Smooth muscle cell (in vitro differentiated cells): ENCODE measurements around the gene ACTL8. TPM values are rescaled to one million over a fixed set of nuclear protein-coding genes. Genes with fewer than 3 reads are reported as not detected.

Source experiments
- DNase-seq: peaks from one replicate; lab custom pipeline; 2025; ENCODE audit not compliant: unreplicated experiment; lab: John Stamatoyannopoulos, UW
- H2AFZ ChIP-seq: fragments of 200-600 bp; sonication (generic); 2 replicates; pipeline ENCODE4 v1.6.0; 2016; ENCODE audit warnings: antibody characterized with exemption, low read depth, mild to moderate bottlenecking
- H3F3A ChIP-seq: fragments of 200-600 bp; sonication (generic); 2 replicates; pipeline ENCODE4 v1.6.0; 2017; ENCODE audit warnings: antibody characterized with exemption, low read depth
- H3K27ac ChIP-seq: fragments of 200-600 bp; sonication (generic); 2 replicates; pipeline ENCODE4 v1.5.1; 2016; ENCODE audit warnings: low read depth, mild to moderate bottlenecking
- H3K27me3 ChIP-seq: fragments of 200-600 bp; sonication (generic); 2 replicates; pipeline ENCODE4 v1.6.1; 2016; ENCODE audit warnings: low read depth, mild to moderate bottlenecking
- H3K36me3 ChIP-seq: fragments of 200-600 bp; sonication (generic); 2 replicates; pipeline ENCODE4 v1.5.1; 2016; ENCODE audit warnings: low read depth
- H3K4me1 ChIP-seq: fragments of 200-600 bp; sonication (generic); 2 replicates; pipeline ENCODE4 v1.5.1; 2016; ENCODE audit warnings: low read depth
- H3K4me2 ChIP-seq: fragments of 200-600 bp; sonication (generic); 2 replicates; pipeline ENCODE4 v1.6.0; 2016; ENCODE audit warnings: mild to moderate bottlenecking
- H3K4me3 ChIP-seq: fragments of 200-600 bp; sonication (generic); 2 replicates; pipeline ENCODE4 v1.5.1; 2016; ENCODE audit warnings: mild to moderate bottlenecking
- H3K79me2 ChIP-seq: fragments of 200-600 bp; sonication (generic); 2 replicates; pipeline ENCODE4 v1.6.0; 2016; ENCODE audit warnings: low read depth, mild to moderate bottlenecking
- H3K9ac ChIP-seq: fragments of 200-600 bp; sonication (generic); 2 replicates; pipeline ENCODE4 v1.6.0; 2016; ENCODE audit warnings: low read depth
- H3K9me3 ChIP-seq: fragments of 200-600 bp; sonication (generic); replicated peaks from 2 replicates; pipeline ENCODE4 v1.5.1; 2016; ENCODE audit warnings: low read depth
- H4K20me1 ChIP-seq: fragments of 200-600 bp; sonication (generic); 2 replicates; pipeline ENCODE4 v1.6.0; 2016; ENCODE audit warnings: low read depth
- WGBS: methylation state at CpG from one replicate; pipeline ENCODE4 v1.1.7; 2016; ENCODE audit warnings: low lambda C conversion rate; 5-methylcytosine and 5-hydroxymethylcytosine counted together
- polyA plus RNA-seq: library from polyadenylated mRNA; unstranded; fragments of >200 nt; fragmentation: Nextera tagmentation; extraction: Ambion mirVana; gene quantifications from 2 replicates; pipeline ENCODE4 v1.2.1, GENCODE V29; 2016
- total RNA-seq: library from RNA; depleted of rRNA; stranded (reverse); fragments of >200 nt; gene quantifications from 2 replicates; pipeline ENCODE4 v1.2.3, GENCODE V29; 2014
- TF ChIP-seq, protein P1 (sequence below): fragments of 200-600 bp; sonication (generic); IDR thresholded peaks from 2 replicates; pipeline ENCODE4 v1.5.1; 2017; ENCODE audit warnings: borderline replicate concordance, mild to moderate bottlenecking, antibody characterized with exemption; ENCODE audit not compliant: insufficient read depth, poor library complexity, severe bottlenecking

Gene ACTL8
- total and polyA plus RNA-seq, 2 experiments from 2014 or later = 0.13 TPM; not detected in 1

DNA sequence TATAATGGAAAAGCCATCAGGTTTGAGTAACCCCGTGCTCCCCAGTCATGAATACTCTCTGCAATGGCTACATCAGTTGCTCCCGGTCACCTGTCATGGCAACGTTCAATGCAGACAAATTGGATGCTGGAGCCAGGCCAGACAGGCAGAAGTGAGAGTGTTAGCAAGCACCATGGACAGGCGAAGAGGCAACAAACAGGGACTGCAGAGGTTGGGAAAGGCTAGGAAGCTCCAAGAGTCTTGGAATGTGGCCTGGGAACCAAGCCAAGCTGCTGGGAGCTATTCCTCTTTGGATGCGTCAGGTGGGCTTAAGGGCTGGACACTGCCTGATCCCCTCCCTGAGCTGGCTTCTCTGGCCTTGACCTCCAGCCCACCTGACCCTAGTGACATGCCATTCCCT, 102.9 kb downstream of the ACTL8 start:
- Histone ChIP-seq H3F3A (no peaks in the 10 kb centered on the region), H3K9ac (no peak overlapping the region), H3K36me3 (no peaks in the 10 kb centered on the region), H2AFZ (no peak overlapping the region), H3K4me3 (no peak overlapping the region), H3K79me2 (no peaks in the 10 kb centered on the region), H3K4me1 (no peaks in the 10 kb centered on the region), H3K9me3 (no peaks in the 10 kb centered on the region), H3K27me3 (peaks cover 12% of the 10 kb centered on the region), H3K4me2 (no peak overlapping the region), H3K27ac (no peak overlapping the region), H4K20me1 (no peaks in the 10 kb centered on the region)
- TF ChIP-seq, protein P1, sequence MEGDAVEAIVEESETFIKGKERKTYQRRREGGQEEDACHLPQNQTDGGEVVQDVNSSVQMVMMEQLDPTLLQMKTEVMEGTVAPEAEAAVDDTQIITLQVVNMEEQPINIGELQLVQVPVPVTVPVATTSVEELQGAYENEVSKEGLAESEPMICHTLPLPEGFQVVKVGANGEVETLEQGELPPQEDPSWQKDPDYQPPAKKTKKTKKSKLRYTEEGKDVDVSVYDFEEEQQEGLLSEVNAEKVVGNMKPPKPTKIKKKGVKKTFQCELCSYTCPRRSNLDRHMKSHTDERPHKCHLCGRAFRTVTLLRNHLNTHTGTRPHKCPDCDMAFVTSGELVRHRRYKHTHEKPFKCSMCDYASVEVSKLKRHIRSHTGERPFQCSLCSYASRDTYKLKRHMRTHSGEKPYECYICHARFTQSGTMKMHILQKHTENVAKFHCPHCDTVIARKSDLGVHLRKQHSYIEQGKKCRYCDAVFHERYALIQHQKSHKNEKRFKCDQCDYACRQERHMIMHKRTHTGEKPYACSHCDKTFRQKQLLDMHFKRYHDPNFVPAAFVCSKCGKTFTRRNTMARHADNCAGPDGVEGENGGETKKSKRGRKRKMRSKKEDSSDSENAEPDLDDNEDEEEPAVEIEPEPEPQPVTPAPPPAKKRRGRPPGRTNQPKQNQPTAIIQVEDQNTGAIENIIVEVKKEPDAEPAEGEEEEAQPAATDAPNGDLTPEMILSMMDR = no peak
- WGBS = 87% methylated on average over 5 of the region's 5 CpGs
- no peak for DNase-seq

DNA sequence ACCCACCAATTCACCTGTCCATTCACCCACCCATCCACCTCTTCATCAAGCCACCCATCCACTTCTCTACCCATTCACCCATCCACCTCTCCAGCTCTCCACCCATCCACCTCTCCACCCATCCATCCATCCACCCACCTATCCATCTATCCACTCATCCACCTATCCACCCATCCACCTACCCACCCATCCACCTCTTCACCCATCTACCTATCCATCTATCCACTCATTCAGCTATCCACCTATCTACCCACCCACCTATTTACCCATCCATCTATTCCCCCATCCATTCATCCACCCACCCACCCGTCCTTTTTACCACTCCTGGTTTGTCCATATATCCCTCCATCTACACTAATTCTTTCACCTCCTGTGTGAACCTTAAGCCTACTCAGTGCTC, 105.7 kb downstream of the ACTL8 start:
- H3K9me3 ChIP-seq = no peaks in the 10 kb centered on the region
- H3K9ac ChIP-seq = no peak overlapping the region
- no peak overlapping the region for H3K4me3 ChIP-seq
- no peak for DNase-seq
- peaks cover 2% of the 10 kb centered on the region for H3K27me3 ChIP-seq
- no peak overlapping the region for H3K4me2 ChIP-seq
- no peaks in the 10 kb centered on the region for H4K20me1 ChIP-seq
- TF ChIP-seq, protein P1 = no peak
- no peak overlapping the region for H3K27ac ChIP-seq
- H3K79me2 ChIP-seq = no peaks in the 10 kb centered on the region
- 84% methylated on average over 1 of the region's 1 CpG for WGBS
- no peaks in the 10 kb centered on the region for H3K36me3 ChIP-seq
- no peak overlapping the region for H2AFZ ChIP-seq
- H3K4me1 ChIP-seq = peaks cover 6% of the 10 kb centered on the region
- no peaks in the 10 kb centered on the region for H3F3A ChIP-seq

DNA sequence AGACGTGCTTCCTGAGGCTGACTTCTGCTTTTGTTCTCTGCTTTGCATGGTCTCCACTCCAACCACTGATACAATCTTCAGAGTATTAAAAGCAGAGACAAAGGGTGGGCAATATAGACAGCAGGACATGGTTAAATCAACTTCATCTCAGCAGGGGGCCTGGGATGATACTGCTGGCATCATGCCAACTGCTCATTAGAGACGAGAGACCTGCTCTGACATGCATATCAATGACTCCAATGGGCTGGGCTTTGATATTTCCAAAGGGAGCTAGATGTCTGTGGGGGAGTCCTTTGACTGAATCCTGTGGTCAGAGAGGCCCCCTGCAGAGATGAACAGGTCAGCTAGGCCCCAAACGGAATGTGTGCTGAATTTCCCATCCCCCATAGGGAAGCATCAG, 106.6 kb downstream of the ACTL8 start:
- Histone ChIP-seq H4K20me1 (no peaks in the 10 kb centered on the region), H3K27ac (no peak overlapping the region), H3K36me3 (no peaks in the 10 kb centered on the region), H3K4me3 (no peak overlapping the region), H3K9me3 (no peaks in the 10 kb centered on the region), H3F3A (no peaks in the 10 kb centered on the region), H3K4me2 (no peak overlapping the region), H2AFZ (no peak overlapping the region), H3K79me2 (no peaks in the 10 kb centered on the region), H3K27me3 (peaks cover 2% of the 10 kb centered on the region), H3K9ac (no peak overlapping the region), H3K4me1 (peaks cover 6% of the 10 kb centered on the region)
- TF ChIP-seq, protein P1 = no peak
- 48% methylated on average over 3 of the region's 3 CpGs for WGBS
- no peak for DNase-seq

DNA sequence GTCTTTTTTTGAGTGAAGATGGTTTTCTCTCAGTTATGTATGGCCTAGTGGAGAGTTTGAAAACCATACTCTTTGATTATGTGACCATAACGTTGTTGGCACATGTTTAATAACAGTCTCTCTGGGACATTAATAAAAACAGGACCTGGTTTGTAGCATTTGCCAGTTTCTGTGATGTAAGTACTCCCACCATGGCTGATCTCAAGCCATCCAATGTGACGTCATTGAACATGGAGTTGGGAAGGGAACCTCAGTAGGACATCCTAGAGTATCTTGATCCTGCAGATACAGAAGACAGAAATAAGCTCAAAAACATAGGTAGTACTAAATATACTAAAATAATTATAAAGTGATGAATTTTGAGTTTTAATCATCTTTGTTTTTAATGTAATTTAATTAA, 107.0 kb downstream of the ACTL8 start:
- no peak overlapping the region for H3K9ac ChIP-seq
- H3F3A ChIP-seq = no peaks in the 10 kb centered on the region
- H3K4me2 ChIP-seq = no peak overlapping the region
- peaks cover 2% of the 10 kb centered on the region for H3K27me3 ChIP-seq
- H4K20me1 ChIP-seq = no peaks in the 10 kb centered on the region
- no peaks in the 10 kb centered on the region for H3K79me2 ChIP-seq
- no peaks in the 10 kb centered on the region for H3K36me3 ChIP-seq
- H3K4me1 ChIP-seq = peaks cover 6% of the 10 kb centered on the region
- no peak overlapping the region for H2AFZ ChIP-seq
- no peak for DNase-seq
- H3K9me3 ChIP-seq = no peaks in the 10 kb centered on the region
- TF ChIP-seq, protein P1 = no peak
- no peak overlapping the region for H3K4me3 ChIP-seq
- no peak overlapping the region for H3K27ac ChIP-seq
- WGBS = 76% methylated on average over 2 of the region's 2 CpGs
